ENCODE results near the gene UBALD2.
"Not testable (repeated sequence)": the region's sequence is repeated elsewhere in the genome, so short reads cannot be mapped to it uniquely, and the experiment has no call there.

Gene UBALD2

DNA sequence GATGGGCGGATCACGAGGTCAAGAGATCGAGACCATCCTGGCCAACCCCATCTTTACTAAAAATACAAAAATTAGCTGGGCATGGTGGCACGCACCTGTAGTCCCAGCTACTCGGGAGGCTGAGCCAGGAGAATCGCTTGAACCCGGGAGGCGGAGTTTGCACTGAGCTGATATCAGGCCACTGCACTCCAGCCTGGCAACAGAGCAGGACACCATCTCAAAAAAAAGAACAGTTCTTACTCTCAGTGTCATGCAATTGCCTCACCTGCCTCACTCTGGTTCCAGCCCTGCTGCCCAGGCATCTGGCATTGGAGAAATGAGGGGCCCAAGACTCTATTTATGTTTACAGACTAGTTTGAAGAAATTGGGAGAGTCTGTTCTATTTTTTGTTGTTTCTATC, 20.4 kb upstream of the UBALD2 start:
- not testable (repeated sequence) for DNase-seq (ENCODE audit: low read depth)

DNA sequence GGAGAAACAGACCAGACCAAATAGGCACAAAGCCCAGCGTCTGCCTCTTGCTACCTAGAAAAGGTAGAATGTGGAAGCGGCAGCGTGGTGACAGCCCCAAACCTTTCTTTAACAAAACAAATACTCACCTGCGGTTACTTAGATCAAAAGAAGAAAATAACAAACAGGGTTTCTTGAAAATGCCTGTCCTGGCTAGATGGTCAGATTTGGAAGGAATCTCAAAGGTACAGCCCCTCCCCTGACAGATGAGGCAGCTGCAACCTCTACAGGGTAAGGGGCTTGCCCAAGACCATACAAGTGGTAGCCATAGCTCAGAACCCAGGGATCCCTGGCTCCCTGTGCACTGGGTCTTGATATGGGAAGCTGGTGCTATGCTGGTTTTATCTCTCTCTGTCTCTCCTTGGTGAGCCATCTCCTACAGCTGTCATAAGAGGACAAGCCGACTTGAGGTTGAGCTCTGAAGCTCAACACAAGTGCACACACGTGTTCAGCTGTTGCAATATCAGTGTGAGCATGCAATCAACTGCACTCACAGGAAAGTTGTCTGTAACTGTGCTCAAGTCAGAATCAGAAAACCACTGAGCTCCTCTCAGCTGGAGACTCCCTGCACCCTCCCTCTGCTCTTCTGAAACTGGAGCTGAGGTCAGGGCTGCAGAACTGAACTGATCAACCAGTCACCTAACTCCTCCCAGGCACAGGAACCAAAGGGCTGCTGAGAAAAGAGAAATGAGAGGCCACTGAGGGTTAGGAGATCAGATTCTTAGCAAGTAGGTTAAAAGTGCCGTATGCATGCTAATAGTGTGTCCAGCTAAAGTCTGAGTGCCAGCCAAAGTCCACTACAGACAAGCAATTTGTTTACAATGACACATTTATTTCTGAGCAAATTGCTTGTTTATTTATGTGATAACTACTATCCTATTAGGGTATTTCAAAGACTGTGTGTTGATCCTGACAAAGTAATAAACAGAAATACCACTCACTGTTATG, 18.8 kb upstream of the UBALD2 start:
- DNase-seq (ENCODE audit: low read depth), result peak; percentile 37

DNA sequence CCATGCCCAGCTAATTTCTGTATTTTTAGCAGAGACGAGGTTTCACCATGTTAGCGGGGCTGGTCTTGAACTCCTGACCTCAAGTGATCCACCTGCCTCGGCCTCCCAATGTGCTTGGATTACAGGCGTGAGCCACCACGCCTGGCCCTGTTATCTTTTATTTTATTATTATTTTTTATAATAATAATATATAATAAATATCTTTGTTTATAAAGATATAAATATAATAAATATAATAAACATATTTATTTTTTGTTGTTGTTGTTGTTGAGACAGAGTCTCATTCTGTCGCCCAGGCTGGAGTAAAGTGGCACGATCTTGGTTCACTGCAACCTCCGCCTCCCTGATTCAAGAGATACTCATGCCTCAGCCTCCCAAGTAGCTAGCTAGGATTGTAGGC, 17.8 kb upstream of the UBALD2 start:
- no peak for DNase-seq (ENCODE audit: low read depth)

DNA sequence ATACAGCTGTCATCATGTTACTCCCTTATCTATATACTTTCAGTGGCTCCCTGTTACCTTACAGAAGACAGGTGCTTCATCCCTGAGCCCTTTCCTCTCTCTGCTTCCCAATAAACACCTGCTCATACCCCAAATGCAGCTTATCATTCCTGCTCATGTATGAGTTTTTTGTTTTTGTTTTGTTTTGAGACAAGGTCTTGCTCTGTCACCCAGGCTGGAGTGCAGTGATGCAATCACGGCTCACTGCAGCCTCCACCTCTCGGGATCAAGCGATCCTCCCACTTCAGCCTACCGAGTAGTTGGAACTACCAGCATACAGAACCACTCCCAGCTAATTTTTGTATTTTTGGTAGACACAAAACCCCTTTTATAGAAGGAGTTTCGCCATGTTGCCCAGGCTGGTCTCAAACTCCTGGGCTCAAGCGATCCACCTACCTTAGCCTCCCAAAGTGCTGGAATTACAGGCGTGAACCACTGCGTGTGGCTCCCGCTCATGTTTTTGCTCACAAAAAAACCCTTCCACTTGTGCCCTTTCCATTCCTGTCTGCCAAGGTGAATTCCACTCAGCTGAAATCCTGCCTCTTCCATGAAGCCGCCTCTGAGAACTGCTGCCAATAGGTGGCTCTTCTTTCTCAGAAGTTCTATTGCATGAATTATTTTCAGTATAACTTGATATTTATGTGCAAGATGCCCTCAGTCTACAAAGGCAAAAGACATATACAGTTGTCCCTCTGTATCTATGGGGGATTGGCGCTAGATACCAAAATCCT, 16.9 kb upstream of the UBALD2 start:
- no peak for DNase-seq (ENCODE audit: low read depth)

DNA sequence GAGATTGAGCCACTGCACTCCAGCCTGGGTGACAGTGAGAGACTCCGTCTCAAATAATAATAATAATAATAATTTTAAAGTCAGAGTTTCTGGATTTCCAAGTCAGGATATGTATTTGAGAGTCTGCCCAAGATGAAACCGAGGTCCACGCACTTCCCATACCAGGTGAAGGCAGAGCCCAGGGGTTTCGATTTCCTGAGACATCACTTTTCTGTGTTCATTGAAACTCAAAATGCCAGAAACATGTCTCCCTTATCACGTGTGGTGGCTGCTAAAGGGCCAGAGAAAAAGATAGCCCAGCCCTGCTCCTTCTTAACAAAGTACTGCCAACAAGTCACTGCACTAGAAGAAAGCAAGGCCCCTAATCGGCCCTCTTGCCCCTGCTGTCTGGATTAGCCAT, 15.0 kb upstream of the UBALD2 start:
- no peak for DNase-seq (ENCODE audit: low read depth)

DNA sequence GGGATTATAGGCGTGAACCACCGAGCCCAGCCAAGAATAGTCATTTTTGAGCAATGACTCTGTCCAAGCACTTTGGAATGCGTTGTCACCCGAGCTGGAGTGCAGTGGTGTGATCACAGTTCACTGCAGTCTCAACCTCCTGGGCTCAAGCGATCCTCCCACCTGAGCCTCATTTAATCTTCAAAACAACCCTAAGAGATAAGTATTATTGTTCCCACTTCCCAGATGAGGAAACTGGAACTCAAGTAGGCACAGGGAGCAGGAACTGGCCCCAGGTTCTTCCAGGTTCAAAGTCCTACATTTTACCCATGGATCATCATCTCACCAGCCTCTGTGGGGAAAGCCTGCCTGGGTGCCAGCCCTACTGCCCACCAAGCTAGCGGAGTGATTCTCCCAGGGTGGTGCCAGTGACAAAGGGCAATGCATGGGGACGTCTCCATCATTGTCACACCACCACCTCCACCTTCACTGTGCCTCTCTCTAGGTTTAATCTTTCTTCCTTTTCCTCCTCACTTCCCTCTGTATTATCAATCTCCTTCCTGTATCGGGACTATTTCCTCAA, 13.6 kb upstream of the UBALD2 start:
- DNase-seq (ENCODE audit: low read depth), result no peak

DNA sequence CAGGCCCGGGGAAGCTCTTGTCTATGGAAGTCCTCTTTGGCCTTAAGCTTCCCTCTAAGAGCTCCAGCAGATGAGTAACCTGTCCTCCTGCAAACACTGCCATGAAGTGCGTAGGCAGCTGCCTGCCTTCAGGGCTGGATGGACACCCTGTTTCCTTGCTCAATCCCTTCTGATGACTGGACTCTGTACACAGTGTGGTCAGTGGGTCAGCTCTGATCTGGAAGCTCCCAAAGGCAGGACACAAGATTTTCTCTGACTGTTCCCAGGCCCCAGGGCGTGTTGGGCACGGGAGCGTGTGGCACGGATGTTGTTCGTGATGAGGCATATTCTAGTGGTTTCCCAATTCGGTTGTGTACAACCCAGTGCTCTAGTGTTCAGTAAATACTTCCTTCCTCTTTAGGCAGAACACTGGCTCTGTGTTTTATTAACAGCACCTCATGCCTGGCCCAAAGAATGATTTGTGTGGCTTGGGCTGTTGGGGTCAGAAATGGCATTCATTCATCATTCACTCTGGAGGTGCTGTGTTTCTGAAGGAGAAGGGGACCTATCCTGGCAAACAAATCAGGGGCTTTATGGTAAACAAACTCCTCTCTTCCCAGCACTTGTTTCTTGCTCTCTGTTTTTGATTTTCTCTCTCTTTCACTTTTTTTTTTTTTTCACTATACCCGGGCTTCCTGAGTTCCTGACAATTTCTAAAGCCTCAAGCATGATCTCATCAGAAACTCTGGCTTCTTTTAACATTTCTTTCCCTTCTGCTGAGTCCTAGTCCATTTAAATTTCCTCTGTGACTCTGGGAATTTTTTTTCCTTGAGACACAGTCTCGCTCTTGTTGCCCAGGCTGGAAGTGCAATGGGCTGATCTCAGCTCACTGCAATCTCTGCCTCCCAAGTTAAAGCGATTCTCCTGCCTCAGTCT, 12.9 kb upstream of the UBALD2 start:
- no peak for DNase-seq (ENCODE audit: low read depth)

DNA sequence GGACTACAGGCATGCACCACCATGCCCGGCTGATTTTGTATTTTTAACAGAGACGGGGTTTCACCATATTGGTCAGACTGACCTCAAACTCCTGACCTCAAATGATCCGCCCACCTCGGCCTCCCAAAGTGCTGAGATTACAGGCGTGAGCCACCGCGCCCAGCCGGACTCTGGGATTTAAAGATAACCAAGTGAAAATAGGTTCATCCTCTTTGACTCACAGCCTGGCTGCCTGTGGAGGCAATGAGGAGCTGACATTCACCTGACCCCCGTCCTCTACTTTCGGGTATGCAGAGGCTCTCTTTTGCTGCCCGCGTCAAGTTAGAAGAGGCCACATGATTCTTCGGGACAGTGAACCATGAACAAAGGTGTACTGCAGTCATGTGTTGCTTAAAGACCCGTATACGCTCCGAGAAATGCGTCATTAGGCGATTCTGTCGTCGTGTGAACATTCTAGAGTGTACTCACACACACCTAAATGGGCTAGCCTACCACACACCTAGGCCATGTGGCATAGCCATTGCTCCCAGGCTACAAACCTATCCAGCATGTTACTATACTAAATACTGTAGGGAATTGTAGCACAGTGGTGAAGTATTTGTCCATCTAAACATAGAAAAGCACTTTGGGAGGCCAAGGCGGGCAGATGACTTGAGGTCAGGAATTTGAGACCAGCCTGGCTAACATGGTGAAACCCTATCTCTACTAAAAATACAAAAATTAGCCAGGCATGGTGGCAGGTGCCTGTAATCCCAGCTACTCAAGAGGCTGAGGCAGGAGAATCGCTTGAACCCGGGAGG, 12.0 kb upstream of the UBALD2 start:
- not testable (repeated sequence) for DNase-seq (ENCODE audit: low read depth)

DNA sequence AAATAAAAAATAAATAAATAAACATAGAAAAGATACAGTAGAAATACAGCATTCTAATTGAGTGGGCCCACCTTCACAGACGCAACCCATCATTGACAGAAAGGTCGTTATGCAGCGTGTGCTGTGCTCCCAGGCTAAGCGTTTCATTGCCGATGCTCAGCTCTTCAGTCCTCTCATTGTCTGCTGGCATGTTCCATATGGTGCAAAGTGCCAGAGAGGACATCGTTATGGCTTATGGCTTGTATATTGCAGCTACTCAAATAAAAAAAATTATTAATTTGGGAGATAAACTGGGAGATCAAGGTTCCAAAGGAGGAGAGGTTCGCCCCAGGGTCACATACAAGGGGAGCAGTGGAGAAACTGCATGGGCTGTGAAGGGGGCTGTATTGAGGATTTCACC, 11.3 kb upstream of the UBALD2 start:
- DNase-seq (ENCODE audit: low read depth), result no peak

DNA sequence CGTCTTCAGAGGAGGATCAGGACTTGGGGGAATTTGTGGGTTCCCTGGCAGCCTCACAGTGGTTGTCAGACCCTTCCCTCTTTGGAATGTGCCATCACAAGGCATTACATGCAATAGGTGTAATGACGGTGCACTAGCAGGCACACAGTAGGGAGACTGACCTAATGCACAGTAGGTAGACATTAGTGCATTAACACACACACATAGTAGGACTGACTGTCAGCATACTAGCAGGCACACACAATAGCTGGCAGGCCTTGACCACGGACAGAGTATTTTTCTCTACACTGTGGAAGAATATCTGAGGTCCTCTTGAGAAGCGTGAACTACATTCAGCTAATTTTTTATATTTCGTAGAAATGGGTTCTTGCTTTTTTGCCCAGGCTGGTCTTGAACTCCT, 10.9 kb upstream of the UBALD2 start:
- DNase-seq (ENCODE audit: low read depth), result no peak

DNA sequence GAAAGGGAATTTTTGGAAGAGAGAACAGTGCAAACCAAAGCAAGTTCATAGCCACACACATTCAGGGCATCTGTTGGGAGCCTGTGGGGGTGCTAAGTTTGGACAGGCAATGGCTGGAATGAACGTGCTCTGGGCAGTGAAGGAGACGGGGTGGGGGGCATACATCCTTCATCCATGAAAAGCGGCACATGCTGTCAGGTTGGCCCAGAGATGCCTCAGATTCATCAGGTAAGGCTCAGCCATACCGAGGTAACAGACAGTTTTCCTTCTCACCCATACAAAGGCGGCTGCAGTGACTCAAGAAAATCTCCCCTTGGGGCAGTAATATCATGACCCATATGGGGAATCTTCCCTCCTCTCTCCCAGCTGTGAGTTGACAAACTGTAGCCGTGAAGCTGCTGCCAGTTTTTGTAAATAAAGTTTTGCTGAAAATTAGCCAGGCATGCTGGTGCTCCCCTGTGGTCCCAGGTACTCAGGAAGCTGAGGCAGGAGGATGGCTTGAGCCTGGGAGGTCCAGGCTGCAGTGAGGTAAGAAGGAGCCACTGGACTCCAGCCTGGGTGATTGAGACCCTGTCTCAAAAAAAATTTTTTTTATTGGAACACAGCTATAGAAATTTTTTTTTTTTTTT, 9.2 kb upstream of the UBALD2 start:
- no peak for DNase-seq (ENCODE audit: low read depth)

DNA sequence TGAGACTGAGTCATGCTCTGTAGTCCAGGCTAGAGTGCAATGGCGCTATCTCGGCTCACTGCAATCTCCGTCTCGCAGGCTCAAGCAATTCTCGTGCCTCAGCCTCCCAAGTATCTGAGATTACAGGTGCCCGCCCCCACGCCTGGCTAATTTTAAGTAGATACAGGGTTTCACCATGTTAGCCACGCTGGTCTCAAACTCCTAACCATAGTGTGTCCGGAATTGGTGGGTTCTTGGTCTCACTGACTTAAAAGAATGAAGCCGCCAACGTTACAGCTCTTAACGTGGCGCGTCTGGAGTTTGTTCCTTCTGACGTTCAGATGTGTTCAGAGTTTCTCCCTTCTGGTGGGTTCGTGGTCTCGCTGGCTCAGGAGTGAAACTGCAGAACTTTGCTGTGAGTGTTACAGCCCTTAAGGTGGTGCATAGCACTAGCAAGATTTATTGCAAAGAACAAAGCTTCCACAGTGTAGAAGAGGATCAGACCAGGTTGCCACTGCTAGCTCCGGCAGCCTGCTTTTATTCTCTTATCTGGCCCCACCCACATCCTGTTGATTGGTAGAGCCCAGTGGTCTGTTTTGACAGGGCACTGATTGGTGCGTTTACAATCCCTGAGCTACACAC, 8.6 kb upstream of the UBALD2 start:
- DNase-seq (ENCODE audit: low read depth), result not testable (repeated sequence)

DNA sequence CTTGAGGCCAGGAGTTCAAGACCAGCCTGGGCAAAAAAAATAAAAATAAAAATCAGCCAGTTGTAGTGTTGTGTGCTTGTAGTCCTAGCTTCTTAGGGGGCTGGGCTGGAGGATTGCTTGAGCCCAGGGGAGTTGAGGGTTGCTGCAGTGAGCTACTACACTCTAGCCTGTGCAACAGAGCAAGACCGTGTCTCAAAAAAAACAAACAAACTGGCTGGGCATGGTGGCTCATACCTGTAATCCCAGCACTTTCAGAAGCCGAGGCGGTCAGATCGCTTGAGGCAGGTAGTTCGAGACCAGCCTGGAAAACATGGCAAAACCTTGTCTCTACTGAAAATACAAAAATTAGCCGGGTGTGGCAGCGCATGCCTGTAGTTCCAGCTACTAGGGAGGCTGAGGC, 4.9 kb upstream of the UBALD2 start:
- no peak for DNase-seq (ENCODE audit: low read depth)

DNA sequence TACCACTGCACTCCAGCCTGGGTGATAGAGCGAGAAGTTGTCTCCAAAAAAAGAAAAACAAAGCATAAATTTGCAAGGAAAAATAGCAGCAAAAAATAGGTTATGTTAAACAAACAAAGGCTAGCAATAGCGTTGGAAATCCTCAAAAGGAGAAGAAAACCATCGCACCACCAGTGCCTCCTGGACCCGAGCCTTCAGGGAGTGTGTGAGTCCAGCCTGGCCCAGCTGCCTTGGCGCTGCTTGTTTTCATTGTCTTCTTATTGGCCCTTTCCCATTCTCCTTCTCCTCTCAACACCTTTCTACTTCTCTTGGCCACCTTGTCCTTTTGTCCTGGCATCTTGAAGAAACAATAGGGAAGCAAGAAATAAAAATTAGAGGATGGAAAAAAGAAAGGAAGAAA, 4.5 kb upstream of the UBALD2 start:
- DNase-seq (ENCODE audit: low read depth), result no peak

DNA sequence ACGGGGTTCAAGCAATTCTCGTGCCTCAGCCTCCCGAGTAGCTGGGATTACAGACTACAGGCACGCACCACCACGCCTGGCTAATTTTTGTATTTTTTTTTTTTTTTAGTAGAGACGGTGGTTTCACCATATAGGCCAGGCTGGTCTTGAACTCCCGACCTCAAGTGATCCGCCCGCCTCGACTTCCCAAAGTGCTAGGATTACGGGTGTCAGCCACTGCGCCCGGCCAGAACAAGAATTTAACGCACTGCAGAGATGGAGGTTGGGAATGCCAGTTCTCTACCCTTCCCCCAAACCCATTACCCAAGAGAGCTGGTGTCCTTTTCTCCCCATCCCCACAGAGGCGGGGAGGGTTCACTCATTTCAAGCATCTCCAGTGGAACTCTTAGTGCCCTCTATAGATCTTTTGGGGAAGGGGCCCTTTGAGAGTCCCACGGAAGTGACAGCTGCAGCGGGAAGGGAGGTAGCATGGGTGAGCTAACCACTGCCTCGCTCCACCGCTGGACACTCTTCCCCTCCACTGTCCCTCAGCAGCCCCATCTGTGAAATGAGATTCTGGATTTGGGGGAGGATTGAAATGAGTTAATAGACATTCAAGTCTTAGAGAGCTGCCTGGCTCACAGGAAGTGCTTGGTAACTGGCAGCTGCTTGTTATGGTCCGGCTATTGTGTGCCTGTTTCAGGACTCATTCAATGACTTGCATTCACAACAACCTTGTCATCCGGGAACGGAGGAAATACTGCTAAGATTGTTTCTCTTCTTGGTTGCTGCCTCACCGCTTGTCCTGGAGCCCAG, 3.5 kb upstream of the UBALD2 start:
- DNase-seq (ENCODE audit: low read depth), result no peak

DNA sequence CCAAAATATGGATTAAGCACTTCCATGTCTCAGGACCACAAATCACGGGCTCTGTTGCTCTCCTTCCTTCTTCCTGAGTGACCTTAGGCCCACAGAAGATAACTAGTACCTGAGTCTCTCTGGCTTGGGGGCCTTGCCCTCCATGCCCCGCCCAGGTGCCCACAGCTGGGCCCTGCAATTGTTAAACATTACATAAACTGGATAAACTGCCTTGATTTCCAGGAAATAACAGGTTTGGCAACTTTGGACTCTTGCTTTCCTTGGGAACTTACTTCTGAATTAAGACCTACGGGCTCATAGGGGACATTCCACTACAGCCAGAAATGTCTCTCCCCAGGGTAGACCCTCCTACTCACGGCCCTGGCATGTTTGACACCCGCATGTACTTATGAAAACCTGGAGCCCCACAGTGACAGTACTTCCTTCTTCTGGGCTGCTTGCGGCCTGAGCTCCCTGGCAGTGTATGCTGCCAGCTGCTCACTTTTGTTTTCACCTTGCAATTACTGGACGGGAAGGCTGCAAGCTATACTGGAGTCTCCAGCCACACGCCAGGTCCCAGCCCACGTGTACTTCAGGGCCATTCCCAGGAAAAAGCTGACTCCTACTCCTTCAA, 2.3 kb upstream of the UBALD2 start:
- DNase-seq (ENCODE audit: low read depth), result no peak

DNA sequence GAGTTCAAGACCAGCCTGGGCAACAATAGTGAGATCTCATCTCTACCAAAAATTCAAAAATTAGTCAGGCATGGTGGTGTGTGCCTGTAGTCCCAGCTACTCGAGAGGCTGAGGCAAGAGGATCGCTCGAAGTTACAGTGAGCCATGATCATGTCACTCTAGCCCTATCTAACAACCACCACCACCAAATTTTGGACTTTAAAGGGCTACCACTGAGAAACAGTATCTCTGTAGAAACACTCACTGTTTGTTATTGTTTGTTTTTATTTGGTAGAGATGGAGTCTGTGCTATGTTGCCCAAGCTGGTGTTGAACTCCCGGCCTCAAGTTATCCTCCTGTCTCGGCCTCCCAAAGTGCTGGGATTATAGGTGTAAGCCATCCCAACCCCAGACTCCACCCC, 1.3 kb upstream of the UBALD2 start:
- DNase-seq (ENCODE audit: low read depth), result no peak

DNA sequence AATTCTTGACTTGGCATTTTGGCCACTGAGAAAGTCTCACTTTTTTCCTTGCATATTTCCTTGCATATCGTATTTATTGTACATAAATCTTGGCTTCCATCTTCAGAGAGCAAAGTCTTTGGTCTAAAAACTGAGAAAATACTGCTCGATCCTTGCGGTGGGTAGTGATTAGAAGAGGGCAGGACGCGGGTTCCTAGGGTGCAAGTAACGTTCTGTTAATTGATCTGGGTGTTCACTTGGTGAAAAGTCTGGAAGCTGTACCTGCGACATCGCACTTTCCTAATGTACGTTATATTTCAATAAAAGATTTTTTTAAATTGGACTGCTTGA, 758 bp upstream of the UBALD2 start:
- no peak for DNase-seq (ENCODE audit: low read depth)

Measured in activated T-cell treated with anti-CD3 and anti-CD28 coated beads for 24 hours (primary cell).